CD4-positive, alpha-beta T cell (primary cell): ENCODE results near the gene TENM4. TPM values are rescaled to one million over a fixed set of nuclear protein-coding genes. Genes with fewer than 3 reads are reported as not detected.

Source experiments
- ATAC-seq: fragments of 200-7000 bp; cut with Tn5 transposase; one replicate; pipeline ENCODE4 v1.10.0; 2022; ENCODE audit warnings: mild to moderate bottlenecking; ENCODE audit not compliant: poor library complexity
- CTCF ChIA-PET: fragments of 350-600 bp; sonication (Branson Sonifier 250); formaldehyde crosslinking; loops from one replicate; lab custom pipeline; 2021; ENCODE audit warnings: antibody characterized with exemption, inconsistent platforms; lab: Charles Lee
- POLR2A ChIA-PET: fragments of 350-600 bp; sonication (Branson Sonifier 250); formaldehyde crosslinking; loops from one replicate; lab custom pipeline; 2021; ENCODE audit warnings: antibody characterized with exemption, inconsistent platforms; lab: Charles Lee
- DNase-seq, 14 experiments: peaks; one replicate each; pipeline ENCODE4 v3.0.0-alpha.2; 2013 to 2020; ENCODE audit warnings: mixed read lengths in 2 of 14
- H3K27ac ChIP-seq, 2 donors: one replicate each; pipeline versions ENCODE4 v1.5.1 to v1.7.0; 2013; ENCODE audit warnings: low read length in 2 of 2, low read depth in 1 of 2, mild to moderate bottlenecking in 1 of 2
- H3K27me3 ChIP-seq, 2 experiments: 1 replicate in 1 of 2; 2 replicates in 1 of 2; pipeline versions ENCODE4 v1.6.1 to v1.7.0; 2013; ENCODE audit warnings: low read length in 2 of 2, control low read depth in 1 of 2, mild to moderate bottlenecking in 1 of 2, moderate library complexity in 1 of 2; ENCODE audit not compliant: insufficient read depth in 2 of 2, control insufficient read depth in 1 of 2
- H3K36me3 ChIP-seq: one replicate; pipeline ENCODE4 v1.6.1; 2013; ENCODE audit warnings: low read length, control low read depth; ENCODE audit not compliant: insufficient read depth
- H3K4me1 ChIP-seq: one replicate; pipeline ENCODE4 v1.6.1; 2013; ENCODE audit warnings: low read length, control low read depth; ENCODE audit not compliant: insufficient read depth
- H3K4me3 ChIP-seq: one replicate; pipeline ENCODE4 v1.5.1; 2013; ENCODE audit warnings: mild to moderate bottlenecking, low read length, moderate library complexity
- H3K9me3 ChIP-seq, 2 experiments: 1 replicate in 1 of 2; 2 replicates in 1 of 2; pipeline versions ENCODE4 v1.6.1 to v1.7.0; 2013; ENCODE audit warnings: low read length in 2 of 2, mild to moderate bottlenecking in 2 of 2, control low read depth in 1 of 2, moderate library complexity in 1 of 2; ENCODE audit not compliant: control insufficient read depth in 1 of 2, insufficient read depth in 1 of 2
- H3K27ac Mint-ChIP-seq: one replicate; pipeline ENCODE4 v1.8.0; 2020; ENCODE audit warnings: mixed read lengths
- H3K27me3 Mint-ChIP-seq: one replicate; pipeline ENCODE4 v1.8.0; 2021; ENCODE audit warnings: mixed read lengths
- H3K36me3 Mint-ChIP-seq: one replicate; pipeline ENCODE4 v1.8.0; 2021; ENCODE audit warnings: low read depth, mixed read lengths
- H3K4me1 Mint-ChIP-seq: one replicate; pipeline ENCODE4 v1.8.0; 2021; ENCODE audit warnings: low read depth, mixed read lengths
- H3K4me3 Mint-ChIP-seq: one replicate; pipeline ENCODE4 v1.8.0; 2020; ENCODE audit warnings: mild to moderate bottlenecking, mixed read lengths
- H3K9me3 Mint-ChIP-seq: one replicate; pipeline ENCODE4 v1.8.0; 2020; ENCODE audit warnings: mixed read lengths
- CTCF ChIP-seq: fragments of 200-600 bp; IDR thresholded peaks from one replicate; pipeline ENCODE4 v1.8.0; 2022; ENCODE audit warnings: antibody characterized with exemption, mild to moderate bottlenecking
- intact Hi-C, 2 experiments: fragments of 100-400 bp; cut with DNase I in 1 of 2; cut with micrococcal nuclease in 1 of 2; formaldehyde crosslinking; loops; one replicate each; pipeline versions ENCODE4 v1.15.1 to v1.9.0; 2023 to 2025; cut with DNase I, micrococcal nuclease
- total RNA-seq, 174 experiments: library from RNA in 2 of 174; stranded (reverse) in 2 of 174; gene quantifications; one replicate each; pipeline ENCODE4 v1.2.3 and lab custom pipeline; 2021 to 2026

TENM4 gene
- total RNA-seq, 2 experiments from 2014 or later: 0.22 to 0.31 TPM

GRCh38 chr11:78768971-78769370 is 671.9 kb downstream of the TENM4 start:
- Histone ChIP-seq H3K27ac (no peak overlapping the region), H3K4me1 (no peaks in the 10 kb centered on the region), H3K4me3 (no peak overlapping the region), H3K36me3 (no peaks in the 10 kb centered on the region), H3K27me3 (no peaks in the 10 kb centered on the region), H3K9me3 (no peaks in the 10 kb centered on the region)
- ChIA-PET POLR2A (no interaction called here), CTCF (no interaction called here)
- Mint-ChIP-seq H3K4me1 (no peaks in the 10 kb centered on the region), H3K36me3 (no peaks in the 10 kb centered on the region), H3K4me3 (no peak overlapping the region), H3K27me3 (peaks cover 24% of the 10 kb centered on the region), H3K27ac (no peak overlapping the region), H3K9me3 (no peaks in the 10 kb centered on the region)
- TF ChIP-seq CTCF: no peak
- intact Hi-C loops: no loop called here
- ATAC-seq (no peak), DNase-seq (no peak)

DNA sequence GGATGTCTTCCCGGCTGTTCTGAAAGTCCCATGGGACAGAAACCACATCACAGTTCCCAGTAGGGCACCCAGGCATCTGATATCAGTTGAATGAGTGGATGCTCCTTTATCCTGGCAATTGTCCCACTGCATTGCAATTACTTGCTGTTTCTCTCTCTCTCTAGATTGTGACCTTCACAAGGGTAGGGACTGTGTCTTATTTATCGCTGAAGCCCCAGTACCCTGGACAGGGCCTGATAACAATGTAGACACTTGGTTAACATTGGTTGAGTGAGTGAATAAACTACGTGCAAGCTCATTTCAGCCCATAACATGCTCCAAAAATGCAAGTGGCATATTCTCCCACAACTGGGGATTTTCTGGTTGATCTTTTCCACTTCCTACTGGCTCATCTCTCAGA is 672.5 kb downstream of the TENM4 start:
- ATAC-seq: no peak
- Mint-ChIP-seq H3K36me3 (no peaks in the 10 kb centered on the region), H3K4me1 (no peaks in the 10 kb centered on the region), H3K27ac (no peak overlapping the region), H3K9me3 (no peaks in the 10 kb centered on the region), H3K27me3 (peaks cover 27% of the 10 kb centered on the region), H3K4me3 (no peak overlapping the region)
- POLR2A ChIA-PET: no interaction called here
- no peak for DNase-seq
- Histone ChIP-seq H3K27me3 (no peaks in the 10 kb centered on the region), H3K4me1 (no peaks in the 10 kb centered on the region), H3K4me3 (no peak overlapping the region), H3K36me3 (no peaks in the 10 kb centered on the region), H3K27ac (no peak overlapping the region), H3K9me3 (no peaks in the 10 kb centered on the region)
- CTCF ChIA-PET: no interaction called here
- no peak for TF ChIP-seq CTCF
- intact Hi-C loops: no loop called here

DNA sequence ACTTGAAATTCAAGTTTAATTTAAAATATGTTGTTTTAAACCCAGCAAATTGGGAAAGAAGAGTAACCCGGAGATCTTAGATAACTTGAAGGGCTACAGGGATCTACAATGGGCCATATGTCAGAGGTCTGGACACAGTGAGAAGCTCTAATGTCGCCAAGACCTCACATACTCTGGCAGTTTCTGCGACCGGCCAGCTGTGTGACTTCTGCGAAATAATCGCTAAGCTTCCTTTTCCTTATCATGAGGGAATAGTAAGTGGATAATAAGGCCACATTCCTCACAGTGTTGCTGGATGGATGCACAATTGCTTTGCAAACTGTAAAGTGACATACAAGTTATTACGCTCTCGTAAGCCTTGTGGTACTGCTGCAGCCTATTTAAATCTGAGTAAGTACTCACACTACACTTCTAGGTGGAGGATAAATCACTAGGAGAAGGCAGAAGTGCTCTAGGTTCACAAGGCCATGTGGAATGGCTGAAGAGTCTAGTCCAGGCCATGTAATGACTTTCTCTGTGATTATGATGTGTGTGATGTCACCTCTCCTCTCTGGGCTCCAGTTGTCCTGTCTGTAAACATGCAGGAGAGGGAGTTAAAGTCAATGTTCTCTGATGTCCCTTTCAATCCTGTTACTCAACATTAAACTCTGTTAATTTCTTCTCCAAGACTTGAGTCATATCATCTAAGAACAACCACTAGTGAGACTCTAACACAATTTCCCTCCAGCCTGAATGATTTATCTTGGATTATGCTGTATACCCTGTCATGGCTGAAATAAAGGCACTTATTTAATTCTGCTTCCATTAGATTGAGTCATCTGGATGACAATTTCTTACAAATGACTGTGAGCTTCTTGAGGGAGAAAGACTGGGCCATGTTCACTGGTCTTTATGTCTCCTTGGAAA is 673.5 kb downstream of the TENM4 start:
- Histone ChIP-seq H3K4me3 (no peak overlapping the region), H3K4me1 (no peaks in the 10 kb centered on the region), H3K27ac (no peak overlapping the region), H3K9me3 (no peaks in the 10 kb centered on the region), H3K36me3 (no peaks in the 10 kb centered on the region), H3K27me3 (no peaks in the 10 kb centered on the region)
- TF ChIP-seq CTCF: no peak
- no peaks in the 10 kb centered on the region for H3K36me3 Mint-ChIP-seq
- intact Hi-C loops: no loop called here
- no peak overlapping the region for H3K27ac Mint-ChIP-seq
- no peak overlapping the region for H3K4me3 Mint-ChIP-seq
- H3K27me3 Mint-ChIP-seq: peaks cover 27% of the 10 kb centered on the region
- ChIA-PET CTCF (no interaction called here), POLR2A (no interaction called here)
- DNase-seq: no peak
- no peak for ATAC-seq
- no peaks in the 10 kb centered on the region for H3K9me3 Mint-ChIP-seq
- no peaks in the 10 kb centered on the region for H3K4me1 Mint-ChIP-seq
